Lung (tissue), 12 donors: ENCODE measurements around the gene SUSD5. TPM values are rescaled to one million over a fixed set of nuclear protein-coding genes. Genes with fewer than 3 reads are reported as not detected.
A peak's percentile ranks its signal among the peaks of the same experiment; 100 is the strongest.
"Not testable (repeated sequence)": the region's sequence is repeated elsewhere in the genome, so short reads cannot be mapped to it uniquely, and the experiment has no call there.

Experiments
- ATAC-seq: fragments of 200-7000 bp; cut with Tn5 transposase; one replicate; pipeline ENCODE4 v1.9.1; 2020; ENCODE audit warnings: moderate number of reproducible peaks; ENCODE audit not compliant: insufficient read depth, low FRiP score
- DNase-seq, 3 donors: peaks; one replicate each; pipeline ENCODE4 v3.0.0-alpha.2; 2013 to 2017
- H3K27ac ChIP-seq, 2 donors: one replicate each; pipeline ENCODE4 v1.5.1; 2013; ENCODE audit warnings: mild to moderate bottlenecking in 2 of 2, moderate library complexity in 2 of 2, control low read depth in 1 of 2, inconsistent platforms in 1 of 2, low read depth in 1 of 2, low read length in 1 of 2
- H3K27me3 ChIP-seq, 3 donors: one replicate each; pipeline ENCODE4 v1.5.1; 2013; ENCODE audit warnings: low read length in 2 of 3; ENCODE audit not compliant: control insufficient read depth in 3 of 3, insufficient read depth in 3 of 3
- H3K36me3 ChIP-seq, 4 donors: one replicate each; pipeline ENCODE4 v1.5.1; 2013; ENCODE audit warnings: low read length in 4 of 4, mild to moderate bottlenecking in 1 of 4, moderate library complexity in 1 of 4; ENCODE audit not compliant: control insufficient read depth in 4 of 4, insufficient read depth in 4 of 4
- H3K4me1 ChIP-seq, 5 donors: one replicate each; pipeline ENCODE4 v1.5.1; 2013; ENCODE audit warnings: low read length in 5 of 5, mild to moderate bottlenecking in 2 of 5, moderate library complexity in 1 of 5; ENCODE audit not compliant: control insufficient read depth in 5 of 5, insufficient read depth in 5 of 5
- H3K4me3 ChIP-seq: one replicate; pipeline ENCODE4 v1.5.1; 2013; ENCODE audit warnings: mild to moderate bottlenecking, control low read depth, moderate library complexity
- H3K9ac ChIP-seq, 2 donors: one replicate each; pipeline ENCODE4 v1.5.1; 2013; ENCODE audit warnings: low read length in 2 of 2, control low read depth in 1 of 2; ENCODE audit not compliant: insufficient read depth in 1 of 2
- H3K9me3 ChIP-seq, 4 donors: one replicate each; pipeline ENCODE4 v1.5.1; 2013; ENCODE audit warnings: low read length in 3 of 4, mild to moderate bottlenecking in 1 of 4, moderate library complexity in 1 of 4; ENCODE audit not compliant: control insufficient read depth in 4 of 4, insufficient read depth in 3 of 4
- WGBS, 2 donors: extraction: QIAGEN DNeasy Blood & Tissue Kit; methylation state at CpG; one replicate each; pipeline ENCODE4 v1.1.7; 2013; 5-methylcytosine and 5-hydroxymethylcytosine counted together
- polyA plus RNA-seq, 2 donors: library from polyadenylated mRNA; stranded (reverse); fragments of 200-250 nt; gene quantifications; one replicate each; pipeline ENCODE4 v1.2.1, GENCODE V29; 2013
- total RNA-seq, 2 donors: library from RNA; depleted of rRNA in 1 of 2; stranded (reverse); fragments of >200 nt in 1 of 2; gene quantifications; one replicate each; pipeline ENCODE4 v1.2.1, GENCODE V29; 2014 to 2021
- TF ChIP-seq, protein P1 (sequence below): IDR thresholded peaks from 2 replicates; pipeline ENCODE4 v1.5.1; 2012; ENCODE audit warnings: mild to moderate bottlenecking; ENCODE audit errors: control extremely low read depth, extremely low read depth
- donor health status: control.
- donor health status: control.
- donor health status: Bipolar disorder and iron deficiency.
- donor health status: healthy.
- donor health status: DM: yes; HTN: yes; CAD: no.

The SUSD5 gene
- total and polyA plus RNA-seq, 4 donors = 0.17 to 2.9 (median 1.0) TPM

- Histone ChIP-seq H3K27ac (no peak overlapping the region), H3K36me3 (peaks cover 9 to 28% (median 21%) of the 10 kb centered on the region in 4 donors), H3K4me3 (no peak overlapping the region), H3K27me3 (no peaks in the 10 kb centered on the region), H3K9me3 (no peaks in the 10 kb centered on the region), H3K9ac (no peak overlapping the region), H3K4me1 (peaks cover 0 to 5% (median 0%) of the 10 kb centered on the region in 5 donors)
- ATAC-seq (no peak), DNase-seq (no peak)
- WGBS, 2 donors = 96 to 97% methylated on average over 3 of the region's 3 CpGs
- TF ChIP-seq, protein P1, sequence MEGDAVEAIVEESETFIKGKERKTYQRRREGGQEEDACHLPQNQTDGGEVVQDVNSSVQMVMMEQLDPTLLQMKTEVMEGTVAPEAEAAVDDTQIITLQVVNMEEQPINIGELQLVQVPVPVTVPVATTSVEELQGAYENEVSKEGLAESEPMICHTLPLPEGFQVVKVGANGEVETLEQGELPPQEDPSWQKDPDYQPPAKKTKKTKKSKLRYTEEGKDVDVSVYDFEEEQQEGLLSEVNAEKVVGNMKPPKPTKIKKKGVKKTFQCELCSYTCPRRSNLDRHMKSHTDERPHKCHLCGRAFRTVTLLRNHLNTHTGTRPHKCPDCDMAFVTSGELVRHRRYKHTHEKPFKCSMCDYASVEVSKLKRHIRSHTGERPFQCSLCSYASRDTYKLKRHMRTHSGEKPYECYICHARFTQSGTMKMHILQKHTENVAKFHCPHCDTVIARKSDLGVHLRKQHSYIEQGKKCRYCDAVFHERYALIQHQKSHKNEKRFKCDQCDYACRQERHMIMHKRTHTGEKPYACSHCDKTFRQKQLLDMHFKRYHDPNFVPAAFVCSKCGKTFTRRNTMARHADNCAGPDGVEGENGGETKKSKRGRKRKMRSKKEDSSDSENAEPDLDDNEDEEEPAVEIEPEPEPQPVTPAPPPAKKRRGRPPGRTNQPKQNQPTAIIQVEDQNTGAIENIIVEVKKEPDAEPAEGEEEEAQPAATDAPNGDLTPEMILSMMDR = no peak
Observed at GRCh38 chr3:33141006-33141405, 77.6 kb downstream of the SUSD5 start.

DNA sequence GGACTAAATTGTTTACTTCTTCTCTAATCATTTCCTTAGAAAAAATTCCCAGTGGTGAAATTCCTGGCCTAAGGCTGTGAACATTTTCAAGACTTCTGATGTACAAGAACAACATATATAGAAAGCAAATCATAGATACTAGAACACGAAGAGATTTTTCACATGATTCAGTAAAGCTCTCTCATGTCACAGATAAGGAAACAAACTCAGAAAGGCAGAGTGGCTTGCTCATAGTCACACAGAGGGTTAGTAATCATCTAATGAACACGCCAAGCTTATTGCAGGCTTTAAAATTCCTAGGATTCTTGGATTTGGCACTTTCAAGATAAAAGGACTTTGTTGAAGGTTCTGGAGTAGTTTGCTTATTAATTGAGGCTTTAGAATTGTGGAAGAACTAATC lies 78.6 kb downstream of the SUSD5 start:
- H3K27ac ChIP-seq = no peak overlapping the region
- ATAC-seq (no peak), DNase-seq (peak in 1 of 3 donors; percentile 7)
- 57 to 79% methylated on average over 2 of the region's 2 CpGs for WGBS, 2 donors
- H3K27me3 ChIP-seq = no peaks in the 10 kb centered on the region
- no peak overlapping the region for H3K4me3 ChIP-seq
- H3K4me1 ChIP-seq = peaks cover 0 to 5% (median 0%) of the 10 kb centered on the region in 5 donors
- H3K9ac ChIP-seq = no peak overlapping the region
- TF ChIP-seq, protein P1 = no peak
- no peaks in the 10 kb centered on the region for H3K9me3 ChIP-seq
- H3K36me3 ChIP-seq = peaks cover 11 to 27% (median 21%) of the 10 kb centered on the region in 4 donors

GRCh38 chr3:33139006-33139623 lies 79.5 kb downstream of the SUSD5 start:
- 87 to 92% methylated on average over 7 to 8 of the region's 8 CpGs for WGBS, 2 donors
- H3K9ac ChIP-seq, DNase-seq, H3K9me3 ChIP-seq, ATAC-seq, H3K4me1 ChIP-seq, H3K27ac ChIP-seq, H3K27me3 ChIP-seq, H3K4me3 ChIP-seq: not testable (repeated sequence)
- H3K36me3 ChIP-seq = peaks cover 16 to 32% (median 24%) of the 10 kb centered on the region in 4 donors

DNA sequence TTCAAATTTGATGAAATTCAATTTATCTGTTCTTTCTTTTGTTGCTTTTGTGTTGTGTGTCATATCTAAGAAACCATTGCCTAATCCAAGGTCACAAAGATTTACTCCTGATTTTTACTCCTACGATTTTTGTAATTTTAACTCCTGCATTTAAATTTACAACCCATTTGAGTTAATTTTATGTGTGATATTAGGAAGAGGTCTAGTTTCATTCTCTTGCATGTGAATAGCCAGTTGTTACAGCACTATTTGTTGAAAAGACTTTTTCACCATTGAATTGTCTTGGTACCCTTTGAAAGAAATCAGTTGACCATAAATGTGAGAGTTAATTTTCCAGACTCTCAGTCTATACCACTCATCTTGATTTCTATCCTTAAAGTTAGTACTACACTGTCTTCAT lies 80.9 kb downstream of the SUSD5 start:
- no peaks in the 10 kb centered on the region for H3K27me3 ChIP-seq
- H3K9me3 ChIP-seq = no peaks in the 10 kb centered on the region
- WGBS, 2 donors = 89 to 98% methylated on average over 1 of the region's 1 CpG
- peaks cover 0 to 5% (median 0%) of the 10 kb centered on the region in 5 donors for H3K4me1 ChIP-seq
- DNase-seq (no peak), ATAC-seq (no peak)
- no peak overlapping the region for H3K9ac ChIP-seq
- H3K36me3 ChIP-seq = peaks cover 9 to 29% (median 21%) of the 10 kb centered on the region in 4 donors
- no peak overlapping the region for H3K4me3 ChIP-seq
- TF ChIP-seq, protein P1 = no peak
- no peak overlapping the region for H3K27ac ChIP-seq
